ENCODE measurements around the gene GP5. TPM values are rescaled to one million over a fixed set of nuclear protein-coding genes. Genes with fewer than 3 reads are reported as not detected.

GP5 gene, protein sequence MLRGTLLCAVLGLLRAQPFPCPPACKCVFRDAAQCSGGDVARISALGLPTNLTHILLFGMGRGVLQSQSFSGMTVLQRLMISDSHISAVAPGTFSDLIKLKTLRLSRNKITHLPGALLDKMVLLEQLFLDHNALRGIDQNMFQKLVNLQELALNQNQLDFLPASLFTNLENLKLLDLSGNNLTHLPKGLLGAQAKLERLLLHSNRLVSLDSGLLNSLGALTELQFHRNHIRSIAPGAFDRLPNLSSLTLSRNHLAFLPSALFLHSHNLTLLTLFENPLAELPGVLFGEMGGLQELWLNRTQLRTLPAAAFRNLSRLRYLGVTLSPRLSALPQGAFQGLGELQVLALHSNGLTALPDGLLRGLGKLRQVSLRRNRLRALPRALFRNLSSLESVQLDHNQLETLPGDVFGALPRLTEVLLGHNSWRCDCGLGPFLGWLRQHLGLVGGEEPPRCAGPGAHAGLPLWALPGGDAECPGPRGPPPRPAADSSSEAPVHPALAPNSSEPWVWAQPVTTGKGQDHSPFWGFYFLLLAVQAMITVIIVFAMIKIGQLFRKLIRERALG
- under 1 TPM; 0.62 to 0.64 TPM for total RNA-seq

DNA sequence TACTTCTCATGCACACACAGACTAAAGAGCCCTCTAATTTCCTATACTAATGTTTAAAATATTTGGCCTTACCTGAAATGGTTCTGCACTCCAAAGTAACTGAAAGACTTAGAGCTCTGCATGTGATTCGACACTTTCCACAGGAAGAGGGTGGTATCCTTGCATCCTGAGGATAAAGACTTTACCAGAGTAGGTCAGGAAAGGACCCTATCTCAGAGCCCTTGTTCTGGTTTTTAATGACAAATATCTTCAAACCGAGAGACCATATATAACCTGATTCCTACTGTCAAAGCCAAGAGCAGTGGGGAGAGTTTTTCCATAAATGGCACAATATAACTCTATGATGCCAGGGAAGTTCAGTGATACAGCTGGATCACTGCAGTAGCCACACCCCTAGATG lies at the start of gene GP5:
GP5 (minus strand) TSS at position 101 of the 400 bp plus-strand sequence. CDS start 984 bp downstream, outside the sequence.
- CTCF ChIA-PET = interaction anchor here (0.6 to 15.7 kb wide), 6 partner anchors 8 to 160 kb away, joined by 3 to 166 read pairs (median 18); no protein-coding TSS in a partner anchor
- Mint-ChIP-seq H3K27me3 (ENCODE audit: low read depth) (peaks cover 5% of the 10 kb centered on the region), H3K9me3 (no peaks in the 10 kb centered on the region), H3K27ac (no peak within 1 kb of the TSS), H3K4me1 (ENCODE audit: low read depth) (peaks cover 53% of the 10 kb centered on the region), H3K36me3 (ENCODE audit: low read depth) (no peaks in the 10 kb centered on the region), H3K4me3 (peak within 1 kb of the TSS; percentile 76)
- intact Hi-C loops (cut with micrococcal nuclease) = loop anchor here (5.0 kb wide), 2 partner anchors 233 to 622 kb away; partner anchors contain the start of gene TMEM44
- DNase-seq = no peak

- Mint-ChIP-seq H3K36me3 (ENCODE audit: low read depth) (peaks cover 46% of the 10 kb centered on the region), H3K27ac (no peak overlapping the region), H3K4me1 (ENCODE audit: low read depth) (peaks cover 2% of the 10 kb centered on the region), H3K27me3 (ENCODE audit: low read depth) (no peaks in the 10 kb centered on the region), H3K4me3 (no peak overlapping the region), H3K9me3 (no peaks in the 10 kb centered on the region)
- intact Hi-C loops (cut with micrococcal nuclease) = no loop called here
- CTCF ChIA-PET = interaction anchor here (0.6 to 2.4 kb wide), 5 partner anchors 15 to 129 kb away, joined by 3 to 7 read pairs (median 4); no protein-coding TSS in a partner anchor
- no peak for DNase-seq
These were observed 48.6 kb upstream of the GP5 start for GRCh38 chr3:194447657-194448056.

DNA sequence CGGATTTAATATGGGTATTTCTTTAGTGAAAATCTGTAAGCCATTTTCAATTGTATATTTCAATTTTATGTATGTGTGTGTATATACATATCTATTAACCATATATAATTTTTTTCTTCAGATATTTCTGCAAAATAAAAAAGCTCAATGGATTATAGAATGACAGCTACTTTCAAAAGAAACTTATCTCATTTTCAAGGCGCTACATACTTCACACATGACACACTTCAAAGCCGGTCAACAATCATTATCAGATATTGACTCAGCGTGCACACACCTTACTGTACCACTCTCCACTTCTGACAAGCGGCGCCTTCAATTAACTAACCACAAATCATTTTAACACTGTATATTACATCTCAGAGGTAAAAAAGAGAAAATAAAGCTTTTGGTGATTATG lies 48.1 kb upstream of the GP5 start:
- DNase-seq = no peak
- no peak overlapping the region for H3K27ac Mint-ChIP-seq
- intact Hi-C loops (cut with micrococcal nuclease) = no loop called here
- no peak overlapping the region for H3K4me3 Mint-ChIP-seq
- H3K36me3 Mint-ChIP-seq (ENCODE audit: low read depth) = peaks cover 47% of the 10 kb centered on the region
- no peaks in the 10 kb centered on the region for H3K9me3 Mint-ChIP-seq
- no peaks in the 10 kb centered on the region for H3K27me3 Mint-ChIP-seq (ENCODE audit: low read depth)
- CTCF ChIA-PET = interaction anchor here (0.6 to 2.4 kb wide), 5 partner anchors 15 to 129 kb away, joined by 3 to 7 read pairs (median 4); no protein-coding TSS in a partner anchor
- peaks cover 2% of the 10 kb centered on the region for H3K4me1 Mint-ChIP-seq (ENCODE audit: low read depth)

GRCh38 chr3:194446754-194447153 lies 47.7 kb upstream of the GP5 start:
- Mint-ChIP-seq H3K4me1 (ENCODE audit: low read depth) (peaks cover 2% of the 10 kb centered on the region), H3K4me3 (no peak overlapping the region), H3K36me3 (ENCODE audit: low read depth) (peaks cover 45% of the 10 kb centered on the region), H3K27me3 (ENCODE audit: low read depth) (no peaks in the 10 kb centered on the region), H3K9me3 (no peaks in the 10 kb centered on the region), H3K27ac (no peak overlapping the region)
- DNase-seq = no peak
- intact Hi-C loops (cut with micrococcal nuclease) = no loop called here
- CTCF ChIA-PET = interaction anchor here (1.0 to 2.4 kb wide), 3 partner anchors 25 to 130 kb away, joined by 4 to 7 read pairs (median 6); no protein-coding TSS in a partner anchor

DNA sequence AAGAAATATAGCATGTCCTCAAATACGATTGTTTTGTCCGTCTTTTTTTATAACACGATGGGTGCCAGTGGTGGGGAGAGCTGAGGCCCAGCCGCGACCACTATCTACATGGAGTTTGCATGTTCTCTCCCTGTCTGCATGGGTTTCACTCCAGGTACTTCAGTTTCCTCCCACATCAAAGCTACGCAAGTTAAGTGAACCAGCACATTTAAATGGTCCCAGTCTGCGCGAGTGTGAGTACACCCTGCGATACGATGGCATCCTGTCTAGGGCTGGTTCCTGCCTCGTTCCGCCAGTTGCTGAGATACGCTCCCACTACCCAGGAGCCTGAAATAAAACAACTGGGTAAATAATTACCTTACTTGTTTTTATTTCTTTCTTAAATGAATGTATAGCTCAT lies 47.1 kb upstream of the GP5 start:
- H3K36me3 Mint-ChIP-seq (ENCODE audit: low read depth) = peaks cover 41% of the 10 kb centered on the region
- no peaks in the 10 kb centered on the region for H3K27me3 Mint-ChIP-seq (ENCODE audit: low read depth)
- no peak overlapping the region for H3K27ac Mint-ChIP-seq
- intact Hi-C loops (cut with micrococcal nuclease) = no loop called here
- peaks cover 2% of the 10 kb centered on the region for H3K4me1 Mint-ChIP-seq (ENCODE audit: low read depth)
- no peak for DNase-seq
- no peaks in the 10 kb centered on the region for H3K9me3 Mint-ChIP-seq
- CTCF ChIA-PET = interaction anchor here (1.0 to 2.4 kb wide), 3 partner anchors 26 to 130 kb away, joined by 4 to 7 read pairs (median 6); no protein-coding TSS in a partner anchor
- no peak overlapping the region for H3K4me3 Mint-ChIP-seq

DNA sequence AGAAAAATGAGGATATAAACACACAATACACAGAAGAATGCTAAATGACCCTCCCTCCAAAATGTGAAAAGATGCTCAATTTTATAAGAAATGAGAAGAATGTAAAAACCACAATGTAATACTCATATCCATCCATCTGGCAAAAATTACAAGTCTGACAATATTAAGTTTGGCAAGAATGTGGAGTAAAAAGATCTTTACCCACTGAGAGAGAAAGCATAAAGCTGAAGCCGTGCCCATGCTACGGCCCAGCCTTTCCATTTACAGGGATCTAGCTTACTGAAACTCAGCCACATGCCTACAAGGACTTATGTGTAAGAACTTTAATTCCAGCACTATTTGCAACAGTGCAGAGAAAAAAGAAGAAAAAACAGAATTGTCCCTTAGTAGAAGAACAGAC lies 44.8 kb upstream of the GP5 start:
- no peaks in the 10 kb centered on the region for H3K27me3 Mint-ChIP-seq (ENCODE audit: low read depth)
- CTCF ChIA-PET = no interaction called here
- H3K4me1 Mint-ChIP-seq (ENCODE audit: low read depth) = peaks cover 2% of the 10 kb centered on the region
- no peaks in the 10 kb centered on the region for H3K9me3 Mint-ChIP-seq
- peaks cover 42% of the 10 kb centered on the region for H3K36me3 Mint-ChIP-seq (ENCODE audit: low read depth)
- no peak overlapping the region for H3K27ac Mint-ChIP-seq
- H3K4me3 Mint-ChIP-seq = no peak overlapping the region
- no peak for DNase-seq
- intact Hi-C loops (cut with micrococcal nuclease) = no loop called here

DNA sequence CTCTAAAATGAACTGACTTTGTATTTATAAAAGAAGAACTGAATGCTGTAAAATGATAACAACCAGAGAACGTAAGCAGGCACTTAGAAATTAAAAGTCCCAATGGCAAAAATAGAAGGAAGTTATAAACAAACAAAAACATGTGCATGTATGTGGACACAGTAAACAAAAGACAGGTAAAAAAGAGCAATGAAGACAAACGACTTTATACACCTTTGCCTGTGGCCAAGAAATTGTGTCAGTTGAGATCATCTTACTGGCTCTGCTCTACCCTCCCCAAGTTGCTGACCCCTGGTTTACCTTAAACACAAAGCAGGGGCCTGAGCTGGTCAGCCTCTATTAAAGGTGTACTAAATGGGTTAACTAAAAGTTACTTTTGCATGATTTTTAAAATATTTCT lies 41.7 kb upstream of the GP5 start:
- Mint-ChIP-seq H3K27ac (no peak overlapping the region), H3K27me3 (ENCODE audit: low read depth) (no peaks in the 10 kb centered on the region), H3K9me3 (no peaks in the 10 kb centered on the region), H3K36me3 (ENCODE audit: low read depth) (peaks cover 38% of the 10 kb centered on the region), H3K4me3 (no peak overlapping the region), H3K4me1 (ENCODE audit: low read depth) (no peaks in the 10 kb centered on the region)
- intact Hi-C loops (cut with micrococcal nuclease) = no loop called here
- CTCF ChIA-PET = interaction anchor here (0.9 kb wide), 1 partner anchor 35 kb away, joined by 3 read pairs; no protein-coding TSS in a partner anchor
- DNase-seq = no peak

GRCh38 chr3:194439881-194440550 lies 41.0 kb upstream of the GP5 start:
- Mint-ChIP-seq H3K4me3 (no peak overlapping the region), H3K36me3 (ENCODE audit: low read depth) (peaks cover 41% of the 10 kb centered on the region), H3K4me1 (ENCODE audit: low read depth) (no peaks in the 10 kb centered on the region), H3K9me3 (no peaks in the 10 kb centered on the region), H3K27ac (no peak overlapping the region), H3K27me3 (ENCODE audit: low read depth) (no peaks in the 10 kb centered on the region)
- intact Hi-C loops (cut with micrococcal nuclease) = no loop called here
- DNase-seq = no peak
- CTCF ChIA-PET = interaction anchor here (0.5 kb wide), 1 partner anchor 29 kb away, joined by 6 read pairs; no protein-coding TSS in a partner anchor

DNA sequence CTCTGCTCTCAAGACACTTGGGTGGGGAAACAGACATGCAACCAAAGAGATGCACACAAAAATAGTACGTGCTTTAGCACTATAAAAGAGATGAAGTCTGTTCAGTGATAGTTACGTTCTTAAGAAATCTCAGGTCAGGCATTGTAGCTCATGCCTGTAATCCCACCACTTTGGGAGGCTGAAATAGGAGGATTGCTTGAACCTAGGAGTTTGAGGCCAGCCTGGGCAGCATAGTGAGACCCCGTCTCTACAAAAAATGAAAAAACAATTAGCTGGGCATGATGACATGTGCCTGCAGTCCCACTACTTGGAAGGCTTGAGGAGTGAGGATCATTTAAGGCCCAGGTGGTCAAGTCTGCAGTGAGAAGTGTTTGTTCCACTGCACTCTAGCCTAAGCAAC lies 35.4 kb upstream of the GP5 start:
- DNase-seq = no peak
- no peaks in the 10 kb centered on the region for H3K4me1 Mint-ChIP-seq (ENCODE audit: low read depth)
- H3K36me3 Mint-ChIP-seq (ENCODE audit: low read depth) = peaks cover 31% of the 10 kb centered on the region
- CTCF ChIA-PET = interaction anchor here (1.3 kb wide), 1 partner anchor 27 kb away, joined by 3 read pairs; no protein-coding TSS in a partner anchor
- no peaks in the 10 kb centered on the region for H3K9me3 Mint-ChIP-seq
- intact Hi-C loops (cut with micrococcal nuclease) = no loop called here
- H3K27ac Mint-ChIP-seq = no peak overlapping the region
- no peak overlapping the region for H3K4me3 Mint-ChIP-seq
- H3K27me3 Mint-ChIP-seq (ENCODE audit: low read depth) = no peaks in the 10 kb centered on the region

GRCh38 chr3:194431554-194431953 lies 32.5 kb upstream of the GP5 start:
- Mint-ChIP-seq H3K27ac (no peak overlapping the region), H3K9me3 (no peaks in the 10 kb centered on the region), H3K4me3 (no peak overlapping the region), H3K27me3 (ENCODE audit: low read depth) (no peaks in the 10 kb centered on the region), H3K4me1 (ENCODE audit: low read depth) (no peaks in the 10 kb centered on the region), H3K36me3 (ENCODE audit: low read depth) (peaks cover 33% of the 10 kb centered on the region)
- CTCF ChIA-PET = no interaction called here
- DNase-seq = no peak
- intact Hi-C loops (cut with micrococcal nuclease) = no loop called here

DNA sequence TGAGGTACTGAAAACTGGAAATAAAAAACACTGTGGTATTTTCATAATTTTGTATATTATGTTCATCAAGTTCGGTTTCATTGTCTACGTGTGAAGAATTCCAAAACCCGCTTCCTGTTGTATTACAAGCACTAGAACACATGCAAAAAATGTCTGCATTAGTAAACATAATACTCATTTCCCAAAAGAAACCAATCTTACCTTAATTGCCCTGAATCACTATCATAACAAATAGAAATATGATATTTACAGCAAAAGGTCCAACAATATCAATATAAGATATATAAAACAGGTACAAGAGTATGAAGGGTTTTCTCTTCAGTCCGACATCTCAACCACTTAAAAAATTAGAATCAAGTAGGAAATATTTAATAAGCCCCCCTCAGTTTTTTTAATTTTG lies 26.3 kb upstream of the GP5 start:
- Mint-ChIP-seq H3K27me3 (ENCODE audit: low read depth) (no peaks in the 10 kb centered on the region), H3K27ac (no peak overlapping the region), H3K4me3 (no peak overlapping the region), H3K9me3 (no peaks in the 10 kb centered on the region), H3K36me3 (ENCODE audit: low read depth) (peaks cover 31% of the 10 kb centered on the region), H3K4me1 (ENCODE audit: low read depth) (no peaks in the 10 kb centered on the region)
- CTCF ChIA-PET = no interaction called here
- DNase-seq = no peak
- intact Hi-C loops (cut with micrococcal nuclease) = no loop called here

- no peak overlapping the region for H3K27ac Mint-ChIP-seq
- intact Hi-C loops (cut with micrococcal nuclease) = no loop called here
- CTCF ChIA-PET = no interaction called here
- peaks cover 31% of the 10 kb centered on the region for H3K36me3 Mint-ChIP-seq (ENCODE audit: low read depth)
- H3K27me3 Mint-ChIP-seq (ENCODE audit: low read depth) = no peaks in the 10 kb centered on the region
- no peaks in the 10 kb centered on the region for H3K4me1 Mint-ChIP-seq (ENCODE audit: low read depth)
- DNase-seq = no peak
- no peak overlapping the region for H3K4me3 Mint-ChIP-seq
- H3K9me3 Mint-ChIP-seq = no peaks in the 10 kb centered on the region
These were observed 25.9 kb upstream of the GP5 start for GRCh38 chr3:194424953-194425352.

All from activated naive CD4-positive, alpha-beta T cell treated with anti-CD3 and anti-CD28 coated beads for 36 hours (primary cell).